Esophagus muscularis mucosa (tissue), 4 donors: ENCODE results near the gene PERCC1. TPM values are rescaled to one million over a fixed set of nuclear protein-coding genes. Genes with fewer than 3 reads are reported as not detected.

Source experiments
- DNase-seq: peaks from one replicate; pipeline ENCODE4 v3.0.0-alpha.2; 2017; ENCODE audit errors: extremely low spot score
- H3K27ac ChIP-seq, 4 donors: fragments of 200-600 bp; sonication (generic); replicated peaks in 1 of 4; 1 replicate in 3 of 4; 2 replicates in 1 of 4; pipeline ENCODE4 v1.5.1; 2016 to 2019; ENCODE audit warnings: mild to moderate bottlenecking in 1 of 4
- H3K27me3 ChIP-seq, 4 donors: fragments of 200-600 bp; sonication (generic); one replicate each; pipeline versions ENCODE4 v1.5.1 to v1.6.0; 2016 to 2019
- H3K36me3 ChIP-seq, 4 donors: fragments of 200-600 bp; sonication (generic); one replicate each; pipeline ENCODE4 v1.5.1; 2016 to 2019
- H3K4me1 ChIP-seq, 4 donors: fragments of 200-600 bp; sonication (generic); one replicate each; pipeline ENCODE4 v1.5.1; 2016 to 2019
- H3K4me3 ChIP-seq, 4 donors: fragments of 200-600 bp; sonication (generic); 1 replicate in 2 of 4; 2 replicates in 2 of 4; pipeline ENCODE4 v1.5.1; 2016 to 2019; ENCODE audit warnings: mild to moderate bottlenecking in 4 of 4, moderate library complexity in 1 of 4
- H3K9me3 ChIP-seq, 4 donors: fragments of 200-600 bp; sonication (generic); 1 replicate in 3 of 4; 2 replicates in 1 of 4; pipeline ENCODE4 v1.5.1; 2016 to 2019
- EP300 ChIP-seq: sonication (generic); formaldehyde crosslinking; IDR thresholded peaks from one replicate; pipeline ENCODE4 v1.6.1; 2017; ENCODE audit warnings: antibody characterized with exemption
- POLR2A ChIP-seq: fragments of 450-650 bp; IDR thresholded peaks from one replicate; pipeline ENCODE4 v1.6.1; 2017; ENCODE audit warnings: antibody characterized with exemption, moderate library complexity, mild to moderate bottlenecking, low read depth
- POLR2AphosphoS5 ChIP-seq, 2 donors: sonication (generic); formaldehyde crosslinking; IDR thresholded peaks; one replicate each; pipeline ENCODE4 v1.6.1; 2017; ENCODE audit warnings: antibody characterized with exemption in 2 of 2
- WGBS: methylation state at CpG from one replicate; pipeline ENCODE4 v1.1.5; 2018; 5-methylcytosine and 5-hydroxymethylcytosine counted together
- intact Hi-C: fragments of 100-400 bp; cut with DNase I; formaldehyde crosslinking; loops from one replicate; pipeline ENCODE4 v1.15.1; 2023
- total RNA-seq, 4 donors: library from RNA; depleted of rRNA; stranded (reverse); fragments of >200 nt; gene quantifications; one replicate each; pipeline versions ENCODE4 v1.1.0 to v1.2.1, GENCODE V29; 2016
- TF ChIP-seq, protein P1 (sequence below), 3 experiments: fragments of 200-600 bp in 2 of 3; fragments of 450-650 bp in 1 of 3; sonication (generic) in 2 of 3; IDR thresholded peaks; one replicate each; pipeline ENCODE4 v1.5.1; 2017 to 2019; ENCODE audit warnings: antibody characterized with exemption in 3 of 3, mild to moderate bottlenecking in 2 of 3, moderate library complexity in 1 of 3

Gene PERCC1
- total RNA-seq, result not detected

DNA sequence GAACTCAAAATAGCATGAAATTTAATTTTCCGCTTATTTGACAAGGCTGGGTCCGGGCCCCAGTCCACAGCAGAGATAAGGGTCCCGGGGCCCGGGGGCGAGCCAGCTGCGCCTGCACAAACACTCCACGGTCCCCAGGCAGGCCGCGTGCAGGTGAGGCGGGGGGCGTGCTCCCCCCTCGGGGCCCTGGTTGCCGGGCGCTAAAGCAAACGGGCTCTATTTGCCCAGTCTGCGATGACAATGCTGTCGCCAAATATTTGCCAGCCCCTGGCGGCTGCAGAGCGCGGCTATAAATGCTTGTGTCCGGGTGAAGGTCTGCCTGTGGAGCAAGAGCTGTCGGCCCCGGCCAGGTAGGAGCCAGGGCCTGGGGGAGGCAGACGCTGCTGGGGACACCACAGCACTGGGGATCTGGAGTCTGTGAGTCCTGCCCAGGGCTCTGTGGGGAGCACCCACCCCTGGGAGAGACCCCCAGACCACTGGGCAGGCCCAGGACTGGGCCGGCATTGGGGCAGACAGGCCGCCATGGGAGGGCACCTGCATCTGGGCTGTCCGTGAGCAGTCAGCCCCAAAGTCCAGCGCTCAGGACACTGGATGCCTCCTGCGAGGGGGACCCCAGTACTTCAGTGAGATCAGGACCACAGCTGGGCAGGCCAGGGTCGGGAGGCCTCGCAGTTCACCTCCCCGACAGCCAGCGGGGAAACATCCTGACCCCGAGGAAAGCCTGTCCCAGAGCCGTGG, at the start of gene PERCC1:
Gene PERCC1, plus strand, starts transcription at position 320 of the 738 bp plus-strand sequence. CDS start 1,516 bp downstream, outside the sequence.
- H3K27ac ChIP-seq, result no peak within 1 kb of the TSS
- intact Hi-C loops, result no loop called here
- H3K4me1 ChIP-seq, result peaks cover 0 to 9% (median 7%) of the 10 kb centered on the region in 4 donors
- peaks cover 0 to 47% (median 0%) of the 10 kb centered on the region in 4 donors for H3K27me3 ChIP-seq
- 54% methylated on average over 26 of the region's 35 CpGs for WGBS
- H3K9me3 ChIP-seq, result no peaks in the 10 kb centered on the region
- H3K4me3 ChIP-seq, result no peak within 1 kb of the TSS
- TF ChIP-seq POLR2AphosphoS5 (IDR thresholded peaks at IDR 0.05) (no peak), POLR2A (no peak), EP300 (no peak)
- TF ChIP-seq, protein P1, sequence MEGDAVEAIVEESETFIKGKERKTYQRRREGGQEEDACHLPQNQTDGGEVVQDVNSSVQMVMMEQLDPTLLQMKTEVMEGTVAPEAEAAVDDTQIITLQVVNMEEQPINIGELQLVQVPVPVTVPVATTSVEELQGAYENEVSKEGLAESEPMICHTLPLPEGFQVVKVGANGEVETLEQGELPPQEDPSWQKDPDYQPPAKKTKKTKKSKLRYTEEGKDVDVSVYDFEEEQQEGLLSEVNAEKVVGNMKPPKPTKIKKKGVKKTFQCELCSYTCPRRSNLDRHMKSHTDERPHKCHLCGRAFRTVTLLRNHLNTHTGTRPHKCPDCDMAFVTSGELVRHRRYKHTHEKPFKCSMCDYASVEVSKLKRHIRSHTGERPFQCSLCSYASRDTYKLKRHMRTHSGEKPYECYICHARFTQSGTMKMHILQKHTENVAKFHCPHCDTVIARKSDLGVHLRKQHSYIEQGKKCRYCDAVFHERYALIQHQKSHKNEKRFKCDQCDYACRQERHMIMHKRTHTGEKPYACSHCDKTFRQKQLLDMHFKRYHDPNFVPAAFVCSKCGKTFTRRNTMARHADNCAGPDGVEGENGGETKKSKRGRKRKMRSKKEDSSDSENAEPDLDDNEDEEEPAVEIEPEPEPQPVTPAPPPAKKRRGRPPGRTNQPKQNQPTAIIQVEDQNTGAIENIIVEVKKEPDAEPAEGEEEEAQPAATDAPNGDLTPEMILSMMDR (IDR thresholded peaks at IDR 0.05), result no peak
- no peak for DNase-seq
- peaks cover 0 to 4% (median under 1%) of the 10 kb centered on the region in 4 donors for H3K36me3 ChIP-seq

DNA sequence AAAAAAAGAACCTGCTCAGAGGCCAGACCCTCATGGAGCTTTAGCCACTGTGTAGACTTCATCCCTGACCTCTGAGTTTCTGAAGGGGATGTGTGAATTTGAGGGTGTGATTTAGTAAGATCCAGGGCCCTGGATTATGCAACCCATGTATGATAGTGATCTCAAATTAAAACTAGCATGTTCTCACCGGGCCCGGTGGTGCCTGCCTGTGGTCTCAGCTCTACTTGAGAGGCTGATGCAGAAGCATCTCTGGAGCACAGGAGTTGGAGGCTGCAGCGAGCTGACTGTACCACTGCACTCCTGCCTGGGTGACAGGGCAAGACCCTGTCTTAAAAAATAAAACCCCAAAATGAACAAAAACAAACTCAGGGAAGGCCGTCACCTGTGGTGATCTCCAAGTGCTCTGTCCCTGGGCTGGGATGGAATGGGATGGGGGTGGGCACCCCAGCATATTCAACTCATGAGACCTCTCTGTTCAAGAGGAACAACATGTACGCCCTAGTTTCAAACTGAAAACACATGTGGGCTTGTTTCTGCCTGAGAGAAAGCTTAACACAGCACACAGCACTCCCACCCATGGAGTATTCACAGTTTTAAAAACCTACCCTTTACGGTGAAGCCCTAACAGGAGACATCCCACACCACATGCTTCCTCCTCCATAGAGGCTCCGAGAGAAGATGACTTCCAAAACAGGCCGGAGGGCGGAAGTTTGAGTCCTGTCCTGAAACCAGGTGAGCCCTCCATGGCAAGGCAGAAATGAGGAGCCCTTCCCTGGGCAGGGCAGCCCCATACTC, 49.1 kb upstream of the PERCC1 start:
- intact Hi-C loops, result no loop called here
- H3K27me3 ChIP-seq, result no peaks in the 10 kb centered on the region
- WGBS, result 77% methylated on average over 7 of the region's 9 CpGs
- H3K4me1 ChIP-seq, result peaks cover 16 to 34% (median 27%) of the 10 kb centered on the region in 4 donors
- no peak overlapping the region for H3K27ac ChIP-seq
- peaks cover 16 to 62% (median 50%) of the 10 kb centered on the region in 4 donors for H3K36me3 ChIP-seq
- H3K4me3 ChIP-seq, result no peak overlapping the region
- no peak for DNase-seq
- no peaks in the 10 kb centered on the region for H3K9me3 ChIP-seq
- TF ChIP-seq POLR2A (no peak), POLR2AphosphoS5 (IDR thresholded peaks at IDR 0.05) (no peak), EP300 (no peak)
- TF ChIP-seq, protein P1 (IDR thresholded peaks at IDR 0.05), result no peak

DNA sequence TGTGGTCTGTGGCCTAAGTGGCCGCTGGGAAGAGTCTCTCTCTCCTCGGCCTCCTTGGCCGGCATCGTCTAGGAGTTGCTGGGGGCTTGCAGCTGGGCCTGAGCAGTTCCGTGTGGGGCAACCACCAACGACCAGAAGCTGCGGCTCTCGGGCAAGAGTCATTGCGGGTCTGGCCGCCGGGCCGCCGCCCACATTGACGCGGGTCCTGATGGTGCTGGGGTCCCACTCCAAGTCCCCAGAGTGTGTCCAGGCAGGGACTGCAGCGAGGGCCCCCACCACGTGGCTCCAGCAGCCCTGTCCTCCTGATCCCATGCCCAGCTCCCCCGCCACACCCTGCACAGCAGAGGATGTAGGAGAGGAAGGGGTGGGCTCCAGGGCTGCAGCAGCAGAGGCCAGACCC, 47.3 kb upstream of the PERCC1 start:
- Histone ChIP-seq H3K4me3 (no peak overlapping the region), H3K27ac (no peak overlapping the region), H3K9me3 (no peaks in the 10 kb centered on the region), H3K36me3 (peaks cover 20 to 78% (median 62%) of the 10 kb centered on the region in 4 donors), H3K27me3 (no peaks in the 10 kb centered on the region), H3K4me1 (peaks cover 8 to 18% (median 17%) of the 10 kb centered on the region in 4 donors)
- no peak for DNase-seq
- intact Hi-C loops, result no loop called here
- no peak for TF ChIP-seq POLR2A
- no peak for TF ChIP-seq POLR2AphosphoS5 (IDR thresholded peaks at IDR 0.05)
- WGBS, result no CpG with 5 or more reads among the region's 18 CpGs

DNA sequence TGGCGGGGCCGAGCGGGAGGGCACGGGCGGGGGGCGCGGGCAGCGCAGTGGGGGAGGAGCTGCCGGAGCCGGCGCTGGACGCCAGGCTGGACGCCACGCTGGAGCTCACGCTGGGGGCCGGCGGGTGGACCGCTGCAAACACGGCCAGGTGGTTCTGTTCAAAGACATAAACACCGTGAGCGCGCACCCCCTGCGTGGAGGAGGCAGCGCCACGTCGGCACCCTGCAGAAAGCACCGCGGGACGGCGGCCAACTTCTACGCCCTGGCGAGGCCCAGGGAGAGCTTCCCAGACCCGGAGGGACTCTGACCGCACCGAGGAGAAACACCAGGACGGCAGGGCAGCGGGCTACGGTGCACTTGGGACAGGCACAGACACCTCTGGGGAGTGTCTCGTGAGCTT, 45.6 kb upstream of the PERCC1 start:
- intact Hi-C loops, result no loop called here
- WGBS, result 93% methylated on average over 26 of the region's 39 CpGs
- Histone ChIP-seq H3K4me3 (no peak overlapping the region), H3K36me3 (peaks cover 33 to 94% (median 79%) of the 10 kb centered on the region in 4 donors), H3K4me1 (peaks cover 0 to 1% (median under 1%) of the 10 kb centered on the region in 4 donors), H3K27me3 (no peaks in the 10 kb centered on the region), H3K9me3 (no peaks in the 10 kb centered on the region), H3K27ac (no peak overlapping the region)
- no peak for DNase-seq
- TF ChIP-seq, protein P1 (IDR thresholded peaks at IDR 0.05), result no peak
- TF ChIP-seq POLR2A (no peak), POLR2AphosphoS5 (IDR thresholded peaks at IDR 0.05) (no peak)

DNA sequence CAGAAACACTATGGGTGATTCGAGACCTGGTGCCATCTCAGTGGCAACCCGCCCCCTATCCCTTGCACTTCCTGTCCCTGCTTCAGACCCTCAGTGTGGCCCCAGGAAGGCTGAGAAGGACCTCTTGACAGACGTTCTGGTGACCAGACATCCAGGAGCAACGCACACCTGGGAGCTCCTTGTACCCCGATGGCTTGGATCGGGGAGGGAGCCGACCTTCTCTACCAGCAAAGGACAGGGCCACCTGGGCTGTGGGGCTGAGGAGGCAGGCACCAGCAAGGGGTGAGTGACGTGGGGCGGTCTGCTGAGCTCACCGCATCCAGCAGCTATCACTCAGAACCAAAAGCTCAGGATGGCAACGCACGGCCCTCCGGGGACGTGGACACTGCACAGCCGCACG, 43.5 kb upstream of the PERCC1 start:
- Histone ChIP-seq H3K4me1 (no peaks in the 10 kb centered on the region), H3K27me3 (no peaks in the 10 kb centered on the region), H3K36me3 (peaks cover 34 to 99% (median 80%) of the 10 kb centered on the region in 4 donors), H3K4me3 (no peak overlapping the region), H3K27ac (no peak overlapping the region), H3K9me3 (no peaks in the 10 kb centered on the region)
- TF ChIP-seq POLR2AphosphoS5 (IDR thresholded peaks at IDR 0.05) (no peak), POLR2A (no peak), EP300 (no peak)
- 92% methylated on average over 12 of the region's 16 CpGs for WGBS
- DNase-seq, result no peak
- intact Hi-C loops, result no loop called here
